Stomach (tissue), 9 donors: Measurements from ENCODE around the gene ZNF83. TPM values are rescaled to one million over a fixed set of nuclear protein-coding genes. Genes with fewer than 3 reads are reported as not detected.
"Not testable (repeated sequence)": the region's sequence is repeated elsewhere in the genome, so short reads cannot be mapped to it uniquely, and the experiment has no call there.

Experiments used
- DNase-seq, 2 donors: peaks; one replicate each; pipeline versions ENCODE4 v3.0.0 to v3.0.0-alpha.2; 2013 to 2019
- H3K27ac ChIP-seq, 5 donors: fragments of 200-600 bp in 4 of 5; sonication (generic) in 4 of 5; one replicate each; pipeline ENCODE4 v1.5.1; 2013 to 2019; ENCODE audit warnings: mild to moderate bottlenecking in 1 of 5, moderate library complexity in 1 of 5
- H3K27me3 ChIP-seq, 3 donors: fragments of 200-600 bp; sonication (generic); one replicate each; pipeline ENCODE4 v1.5.1; 2017 to 2019; ENCODE audit warnings: mixed run types in 1 of 3
- H3K36me3 ChIP-seq, 4 donors: fragments of 200-600 bp; sonication (generic); 1 replicate in 3 of 4; 2 replicates in 1 of 4; pipeline ENCODE4 v1.5.1; 2016 to 2019
- H3K4me1 ChIP-seq, 4 donors: fragments of 200-600 bp; sonication (generic); one replicate each; pipeline ENCODE4 v1.5.1; 2016 to 2019
- H3K4me3 ChIP-seq, 4 donors: fragments of 200-600 bp; sonication (generic) in 3 of 4; one replicate each; pipeline ENCODE4 v1.5.1; 2016 to 2019; ENCODE audit warnings: mild to moderate bottlenecking in 1 of 4
- H3K9me3 ChIP-seq, 4 donors: fragments of 200-600 bp; sonication (generic); one replicate each; pipeline ENCODE4 v1.5.1; 2016 to 2019
- CTCF ChIP-seq, 7 experiments: fragments of 450-650 bp in 4 of 7; fragments of 200-600 bp in 3 of 7; sonication (generic) in 3 of 7; IDR thresholded peaks; one replicate each; pipeline ENCODE4 v1.5.1; 2016 to 2019; ENCODE audit warnings: antibody characterized with exemption in 7 of 7, control low read depth in 2 of 7, mild to moderate bottlenecking in 1 of 7
- EP300 ChIP-seq: sonication (generic); formaldehyde crosslinking; IDR thresholded peaks from one replicate; pipeline ENCODE4 v1.6.1; 2017; ENCODE audit warnings: antibody characterized with exemption
- POLR2A ChIP-seq, 4 donors: fragments of 450-650 bp; IDR thresholded peaks; one replicate each; pipeline ENCODE4 v1.6.1; 2016; ENCODE audit warnings: antibody characterized with exemption in 4 of 4, control low read depth in 2 of 4, mild to moderate bottlenecking in 1 of 4, moderate library complexity in 1 of 4
- POLR2AphosphoS5 ChIP-seq, 3 donors: sonication (generic); formaldehyde crosslinking; IDR thresholded peaks; one replicate each; pipeline ENCODE4 v1.6.1; 2016; ENCODE audit warnings: antibody characterized with exemption in 3 of 3
- whole genome bisulfite sequencing, 5 donors: extraction: QIAGEN DNeasy Blood & Tissue Kit in 3 of 5; methylation state at CpG; one replicate each; pipeline versions ENCODE4 v1.1.5 to v1.1.7; 2013 to 2018; 5-methylcytosine and 5-hydroxymethylcytosine counted together
- intact Hi-C: fragments of 100-400 bp; cut with DNase I; formaldehyde crosslinking; loops from one replicate; pipeline ENCODE4 v1.15.1; 2023; ENCODE audit warnings: low total_unique reads
- polyA plus RNA-seq, 3 donors: library from polyadenylated mRNA; stranded (reverse); fragments of 200-250 nt; gene quantifications; one replicate each; pipeline ENCODE4 v1.2.3, GENCODE V29; 2013
- total RNA-seq, 5 donors: library from RNA; depleted of rRNA; stranded (reverse); fragments of >200 nt; gene quantifications; one replicate each; pipeline versions ENCODE4 v1.1.0 to v1.2.3, GENCODE V29; 2014 to 2016
- donor health status: healthy with polysubstance abuse.
- donor health status: Bipolar disorder and iron deficiency.
- donor health status: healthy.

The ZNF83 gene
- total and polyA plus RNA-seq, 8 donors, result 10.3 to 115 (median 33.9) TPM

GRCh38 chr19:52635786-52636570 lies 2.2 kb downstream of the ZNF83 start:
- Histone ChIP-seq H3K36me3 (peaks cover 0 to 22% (median 14%) of the 10 kb centered on the region in 4 donors), H3K27me3 (no peaks in the 10 kb centered on the region), H3K4me1 (peaks cover 10 to 24% (median 17%) of the 10 kb centered on the region in 4 donors), H3K9me3 (peaks cover 0 to 3% (median 0%) of the 10 kb centered on the region in 4 donors), H3K4me3 (no peak overlapping the region), H3K27ac (no peak overlapping the region)
- DNase-seq, result no peak
- intact Hi-C loops, result no loop called here
- 89 to 94% (median 93%) methylated on average over 11 of the region's 11 CpGs for WGBS, 5 donors
- TF ChIP-seq CTCF (IDR thresholded peaks at IDR 0.05) (no peak), POLR2A (IDR thresholded peaks at IDR 0.05) (no peak), POLR2AphosphoS5 (IDR thresholded peaks at IDR 0.05) (no peak)

GRCh38 chr19:52627441-52627840 lies 10.7 kb downstream of the ZNF83 start:
- intact Hi-C loops, DNase-seq, H3K4me1 ChIP-seq, H3K27me3 ChIP-seq, H3K27ac ChIP-seq, H3K4me3 ChIP-seq: not testable (repeated sequence)
- peaks cover 0 to 15% (median 4%) of the 10 kb centered on the region in 4 donors for H3K9me3 ChIP-seq
- peaks cover 28 to 69% (median 68%) of the 10 kb centered on the region in 4 donors for H3K36me3 ChIP-seq
- WGBS, 5 donors, result 81 to 98% (median 96%) methylated on average over 3 of the region's 3 CpGs

- intact Hi-C loops, result no loop called here
- DNase-seq, result no peak
- 89 to 96% (median 92%) methylated on average over 5 of the region's 5 CpGs for WGBS, 5 donors
These were observed 11.2 kb downstream of the ZNF83 start for GRCh38 chr19:52626915-52627314.

GRCh38 chr19:52622261-52622660 lies 15.9 kb downstream of the ZNF83 start:
- intact Hi-C loops, result no loop called here
- Histone ChIP-seq H3K4me1 (no peaks in the 10 kb centered on the region), H3K4me3 (no peak overlapping the region), H3K27ac (no peak overlapping the region), H3K36me3 (peaks cover 49 to 97% (median 96%) of the 10 kb centered on the region in 4 donors), H3K27me3 (no peaks in the 10 kb centered on the region), H3K9me3 (peaks cover 0 to 30% (median 12%) of the 10 kb centered on the region in 4 donors)
- DNase-seq, result no peak
- WGBS, 5 donors, result 61 to 72% (median 69%) methylated on average over 2 of the region's 2 CpGs
- no peak for TF ChIP-seq EP300
- TF ChIP-seq CTCF (IDR thresholded peaks at IDR 0.05), result no peak
- TF ChIP-seq POLR2A (IDR thresholded peaks at IDR 0.05), result no peak
- no peak for TF ChIP-seq POLR2AphosphoS5 (IDR thresholded peaks at IDR 0.05)

More at GRCh38 chr19:52626915-52627314, 11.2 kb downstream of the ZNF83 start:
- no peaks in the 10 kb centered on the region for H3K4me1 ChIP-seq
- no peak for TF ChIP-seq CTCF (IDR thresholded peaks at IDR 0.05)
- no peak for TF ChIP-seq POLR2A (IDR thresholded peaks at IDR 0.05)
- H3K27ac ChIP-seq, result no peak overlapping the region
- H3K9me3 ChIP-seq, result peaks cover 0 to 15% (median 4%) of the 10 kb centered on the region in 4 donors
- H3K27me3 ChIP-seq, result no peaks in the 10 kb centered on the region
- peaks cover 33 to 74% (median 73%) of the 10 kb centered on the region in 4 donors for H3K36me3 ChIP-seq
- H3K4me3 ChIP-seq, result no peak overlapping the region

GRCh38 chr19:52621376-52621775 lies 16.8 kb downstream of the ZNF83 start:
- Histone ChIP-seq H3K27me3 (no peaks in the 10 kb centered on the region), H3K9me3 (peaks cover 0 to 39% (median 16%) of the 10 kb centered on the region in 4 donors), H3K4me1 (no peaks in the 10 kb centered on the region), H3K36me3 (peaks cover 56 to 97% (median 96%) of the 10 kb centered on the region in 4 donors), H3K27ac (no peak overlapping the region), H3K4me3 (no peak overlapping the region)
- TF ChIP-seq POLR2A (IDR thresholded peaks at IDR 0.05) (no peak), POLR2AphosphoS5 (IDR thresholded peaks at IDR 0.05) (no peak), CTCF (IDR thresholded peaks at IDR 0.05) (no peak), EP300 (no peak)
- WGBS, 5 donors, result 85 to 94% (median 89%) methylated on average over 3 of the region's 3 CpGs
- intact Hi-C loops, result no loop called here
- DNase-seq, result no peak
